Right ventricle myocardium superior (tissue), 1 donor: ENCODE results near the gene CHSY1. TPM values are rescaled to one million over a fixed set of nuclear protein-coding genes. Genes with fewer than 3 reads are reported as not detected.

Experiments used
- ATAC-seq: fragments of 200-7000 bp; cut with Tn5 transposase; one replicate; pipeline ENCODE4 v1.9.1; 2020; ENCODE audit warnings: mild to moderate bottlenecking; ENCODE audit not compliant: poor library complexity
- DNase-seq: peaks from one replicate; pipeline ENCODE4 v3.0.0-alpha.2; 2020
- intact Hi-C: fragments of 100-400 bp; cut with DNase I; formaldehyde crosslinking; loops from one replicate; pipeline ENCODE4 v1.11.2; 2022
- total RNA-seq: library from RNA; stranded (reverse); fragmentation: NEBNext Ultra II Directional; extraction: Animal tissue kit (Norgen Biotek cat#: 25700); gene quantifications from one replicate; pipeline ENCODE4 v1.2.1, GENCODE V29; 2021
- donor health status: DM: no; HTN: yes; CAD: no; lungs with severe emphysema.

The CHSY1 gene
- total RNA-seq, 1 donor from 2014 or later: 12.7 TPM

GRCh38 chr15:101168898-101169494, 82.9 kb downstream of the CHSY1 start:
- DNase-seq (no peak), ATAC-seq (no peak)
- intact Hi-C loops: no loop called here

- intact Hi-C loops: no loop called here
- peak; percentile 82 for DNase-seq
- peak; percentile 60 for ATAC-seq
Observed at GRCh38 chr15:101168463-101168824, 83.4 kb downstream of the CHSY1 start.

DNA sequence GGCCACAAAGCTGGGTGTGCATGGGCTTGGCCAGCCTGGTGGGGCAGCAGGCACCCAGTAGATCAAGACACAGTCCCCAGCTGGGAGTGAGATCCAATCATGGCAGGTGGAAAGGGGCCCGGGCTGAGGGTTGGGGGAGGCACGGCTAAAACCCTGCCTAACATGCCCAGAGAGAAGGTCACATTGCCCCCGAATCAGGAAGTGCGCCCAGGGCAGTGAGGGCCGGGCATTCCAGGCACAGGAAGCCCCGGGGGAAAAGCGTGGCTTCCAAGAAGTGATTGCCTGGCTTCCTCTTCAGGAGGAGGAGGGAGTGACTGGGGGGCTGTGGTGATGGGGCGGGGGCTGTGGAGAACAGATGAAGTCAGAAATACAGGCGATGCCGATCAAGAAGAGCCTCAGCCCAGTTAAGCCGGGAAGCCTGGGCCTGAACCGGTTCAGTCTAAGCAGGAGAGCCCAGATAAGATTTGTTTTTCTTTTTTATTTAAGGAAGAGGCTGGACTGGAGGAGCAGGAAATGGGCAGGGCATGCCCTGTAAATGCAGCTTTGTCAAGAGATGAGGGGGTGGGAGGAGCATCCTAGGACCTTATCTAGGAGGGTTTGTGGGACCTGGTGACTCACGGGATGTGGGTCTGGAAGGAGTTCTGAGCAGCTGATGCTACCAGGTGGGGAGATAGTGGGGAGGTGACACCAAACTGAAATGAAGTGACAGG, 83.9 kb downstream of the CHSY1 start:
- intact Hi-C loops: no loop called here
- DNase-seq (peak; percentile 87), ATAC-seq (peak; percentile 75)

DNA sequence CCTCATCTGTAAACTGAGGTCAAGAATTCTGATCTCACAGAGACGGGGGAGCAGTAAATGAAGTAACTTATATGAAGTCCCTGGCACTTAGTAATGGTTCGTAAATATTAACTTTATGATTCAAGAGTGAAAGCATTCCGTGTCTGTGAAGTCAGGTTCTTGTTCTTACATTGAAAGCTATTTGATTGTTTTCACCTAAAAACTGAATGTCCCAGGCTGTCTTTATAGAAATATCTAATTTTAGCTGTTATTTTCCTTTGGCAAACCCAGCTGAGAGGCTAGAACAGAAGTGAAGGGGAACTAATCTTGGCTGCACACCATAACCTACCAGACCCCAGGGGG, 84.5 kb downstream of the CHSY1 start:
- intact Hi-C loops: no loop called here
- DNase-seq (no peak), ATAC-seq (peak; percentile 16)

DNA sequence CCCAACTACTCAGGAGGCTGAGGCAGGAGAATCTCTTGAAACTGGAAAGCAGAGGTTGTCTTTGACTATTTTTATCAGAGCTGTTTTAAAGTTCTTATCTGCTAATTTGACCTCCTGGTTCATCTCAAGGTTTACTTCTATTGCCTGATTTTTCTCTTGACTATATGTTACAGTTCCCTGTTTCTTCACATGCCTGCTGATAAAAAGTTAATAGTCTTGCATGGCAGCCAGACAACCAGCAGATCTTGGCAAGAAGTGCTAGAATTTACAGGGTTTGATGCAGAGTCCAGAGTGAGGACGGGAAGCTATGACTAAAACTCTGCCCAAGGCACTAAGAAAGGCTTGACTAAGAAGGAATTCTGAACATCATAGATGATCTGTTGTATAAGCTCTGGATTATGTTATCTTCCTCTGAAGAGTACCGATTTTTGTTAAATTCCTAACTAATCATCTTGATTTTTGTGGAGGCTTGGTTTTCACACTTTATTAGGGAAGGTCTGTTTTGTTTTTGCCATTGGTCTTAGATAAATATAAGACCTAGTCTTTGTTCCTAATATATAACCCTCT, 85.9 kb downstream of the CHSY1 start:
- ATAC-seq (no peak), DNase-seq (no peak)
- intact Hi-C loops: no loop called here

GRCh38 chr15:101162701-101163483, 89.0 kb downstream of the CHSY1 start:
- intact Hi-C loops: no loop called here
- ATAC-seq: peak; percentile 92
- DNase-seq: peak; percentile 90

DNA sequence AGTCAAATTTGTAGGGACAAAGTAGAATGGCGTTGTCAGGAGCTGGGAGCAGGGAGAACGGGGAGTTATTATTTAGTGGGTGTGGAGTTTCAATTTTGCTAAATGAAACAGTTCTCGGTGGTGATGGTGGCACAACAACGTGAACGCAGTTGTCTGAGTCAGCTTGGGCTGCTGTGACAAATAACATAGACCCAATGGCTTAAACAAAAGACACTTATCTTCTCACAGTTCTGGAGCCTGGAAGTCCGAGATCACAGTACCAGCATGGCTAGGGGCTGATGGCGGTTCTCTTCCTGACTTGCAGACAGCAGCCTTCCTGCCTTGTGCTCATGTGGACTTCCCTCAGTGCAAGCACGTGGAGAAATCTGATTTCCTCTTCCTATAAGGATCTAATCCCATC, 90.2 kb downstream of the CHSY1 start:
- intact Hi-C loops: no loop called here
- ATAC-seq: no peak

GRCh38 chr15:101159936-101160815, 91.7 kb downstream of the CHSY1 start:
- no peak for DNase-seq
- intact Hi-C loops: no loop called here
- no peak for ATAC-seq

More for the DNA sequence above, 90.2 kb downstream of the CHSY1 start:
- no peak for DNase-seq

GRCh38 chr15:101159096-101159935, 92.5 kb downstream of the CHSY1 start:
- intact Hi-C loops: no loop called here
- no peak for DNase-seq
- no peak for ATAC-seq

GRCh38 chr15:101158166-101159095, 93.4 kb downstream of the CHSY1 start:
- intact Hi-C loops: no loop called here
- ATAC-seq (no peak), DNase-seq (no peak)

- intact Hi-C loops: no loop called here
- no peak for ATAC-seq
- no peak for DNase-seq
Observed at GRCh38 chr15:101157721-101158120, 94.1 kb downstream of the CHSY1 start.

- ATAC-seq (no peak), DNase-seq (no peak)
Observed at GRCh38 chr15:101156509-101157159, 95.2 kb downstream of the CHSY1 start.

GRCh38 chr15:101156061-101156460, 95.8 kb downstream of the CHSY1 start:
- intact Hi-C loops: no loop called here

More at GRCh38 chr15:101156509-101157159, 95.2 kb downstream of the CHSY1 start:
- intact Hi-C loops: no loop called here

GRCh38 chr15:101153801-101154656, 97.8 kb downstream of the CHSY1 start:
- no peak for DNase-seq
- no peak for ATAC-seq
- intact Hi-C loops: no loop called here

More at GRCh38 chr15:101156061-101156460, 95.8 kb downstream of the CHSY1 start:
- DNase-seq (no peak), ATAC-seq (no peak)

DNA sequence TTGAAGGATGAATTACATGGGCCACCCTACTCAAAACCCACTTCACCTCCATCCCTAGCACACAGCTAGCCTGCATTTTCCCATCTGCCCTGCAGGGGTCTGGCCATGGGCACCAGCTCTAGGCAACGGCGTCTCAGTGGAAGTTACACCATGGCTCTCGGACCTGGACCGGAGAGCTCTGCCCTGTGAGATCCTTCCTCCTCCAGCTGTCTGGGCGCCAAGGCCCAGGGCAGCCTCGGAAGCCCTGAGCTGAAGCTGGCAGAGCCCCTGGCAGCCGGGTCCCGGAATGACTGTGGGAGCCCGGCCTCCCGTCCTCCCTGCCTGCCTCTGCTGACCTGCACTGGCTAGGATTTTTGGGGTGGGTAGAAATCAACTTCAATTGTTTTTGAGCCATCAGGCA, 98.9 kb downstream of the CHSY1 start:
- no peak for ATAC-seq
- intact Hi-C loops: no loop called here
- DNase-seq: no peak
